Stimulated activated CD4-positive, alpha-beta T cell treated with anti-CD3 and anti-CD28 coated beads, Interleukin-12 subunit alpha, Interleukin-12 subunit beta, amount 100 ng/mL, for 4 hours (primary cell): ENCODE data around the gene GPATCH3.
A peak's percentile ranks its signal among the peaks of the same experiment; 100 is the strongest.
"Not testable (repeated sequence)": the region's sequence is repeated elsewhere in the genome, so short reads cannot be mapped to it uniquely, and the experiment has no call there.

Source experiments
- DNase-seq: peaks from one replicate; pipeline ENCODE4 v3.0.0-alpha.2; 2020

Gene GPATCH3

GRCh38 chr1:26911399-26912146, 11.3 kb upstream of the GPATCH3 start:
- no peak for DNase-seq

- no peak for DNase-seq
These were observed 10.3 kb upstream of the GPATCH3 start for GRCh38 chr1:26910343-26911160.

GRCh38 chr1:26909951-26910342, 9.7 kb upstream of the GPATCH3 start:
- DNase-seq = no peak

GRCh38 chr1:26907071-26907917, 7.0 kb upstream of the GPATCH3 start:
- no peak for DNase-seq

- no peak for DNase-seq
These were observed 696 bp upstream of the GPATCH3 start for GRCh38 chr1:26900815-26901511.

GRCh38 chr1:26897351-26897750, 2.9 kb downstream of the GPATCH3 start:
- no peak for DNase-seq

GRCh38 chr1:26894263-26894662, 6.0 kb downstream of the GPATCH3 start:
- DNase-seq = no peak

- no peak for DNase-seq
These were observed 9.8 kb downstream of the GPATCH3 start for GRCh38 chr1:26890467-26890796.

GRCh38 chr1:26889551-26890466, 10.5 kb downstream of the GPATCH3 start, which contains the start of gene GPN2:
Gene GPN2 (minus strand): TSS chr1:26890283. CDS start chr1:26890096, 187 bp downstream.
- DNase-seq = peak; percentile 75

GRCh38 chr1:26888231-26888630, 12.0 kb downstream of the GPATCH3 start:
- no peak for DNase-seq

GRCh38 chr1:26887125-26887524, 13.1 kb downstream of the GPATCH3 start:
- no peak for DNase-seq

- DNase-seq = no peak
These were observed 17.4 kb downstream of the GPATCH3 start for GRCh38 chr1:26882696-26883463.

- not testable (repeated sequence) for DNase-seq
These were observed 18.7 kb downstream of the GPATCH3 start for GRCh38 chr1:26881611-26882010.

GRCh38 chr1:26879793-26880192, 20.5 kb downstream of the GPATCH3 start:
- DNase-seq = no peak

- no peak for DNase-seq
These were observed 22.9 kb downstream of the GPATCH3 start for GRCh38 chr1:26877326-26877725.

GRCh38 chr1:26874896-26875295, 25.4 kb downstream of the GPATCH3 start:
- DNase-seq = no peak

GRCh38 chr1:26873097-26873496, 27.2 kb downstream of the GPATCH3 start:
- not testable (repeated sequence) for DNase-seq

GRCh38 chr1:26864610-26865480, 35.4 kb downstream of the GPATCH3 start:
- peak; percentile 92 for DNase-seq

GRCh38 chr1:26863685-26864077, 36.6 kb downstream of the GPATCH3 start:
- DNase-seq = no peak
